Measurements from ENCODE around the gene RXRB.
"Not testable (repeated sequence)": the region's sequence is repeated elsewhere in the genome, so short reads cannot be mapped to it uniquely, and the experiment has no call there.

Gene RXRB

GRCh38 chr6:33200219-33201146, at the start of gene RXRB, which contains the start of gene SLC39A7:
RXRB (minus strand) TSS chr6:33200665; CDS start chr6:33200476, 189 bp downstream.
SLC39A7 (plus strand) TSS chr6:33200867; CDS start chr6:33201246, 379 bp downstream.
- DNase-seq = peak; percentile 99

GRCh38 chr6:33249732-33250630, 49.5 kb upstream of the RXRB start:
- peak; percentile 77 for DNase-seq

GRCh38 chr6:33248932-33249731, 48.7 kb upstream of the RXRB start:
- peak; percentile 99 for DNase-seq

GRCh38 chr6:33248643-33248931, 48.1 kb upstream of the RXRB start:
- DNase-seq = peak; percentile 50

GRCh38 chr6:33247977-33248642, 47.6 kb upstream of the RXRB start:
- DNase-seq = peak; percentile 84

GRCh38 chr6:33243476-33243875, 43.0 kb upstream of the RXRB start:
- DNase-seq = no peak

- no peak for DNase-seq
These were observed 41.5 kb upstream of the RXRB start for GRCh38 chr6:33241968-33242367.

- DNase-seq = no peak
These were observed 37.3 kb upstream of the RXRB start for GRCh38 chr6:33237741-33238140.

GRCh38 chr6:33236852-33237251, 36.4 kb upstream of the RXRB start:
- DNase-seq = no peak

- no peak for DNase-seq
These were observed 35.9 kb upstream of the RXRB start for GRCh38 chr6:33236328-33236727.

GRCh38 chr6:33235221-33235634, 34.8 kb upstream of the RXRB start:
- DNase-seq = no peak

GRCh38 chr6:33226503-33227120, 26.1 kb upstream of the RXRB start:
- DNase-seq = not testable (repeated sequence)

GRCh38 chr6:33217681-33218080, 17.2 kb upstream of the RXRB start:
- no peak for DNase-seq

GRCh38 chr6:33217246-33217645, 16.8 kb upstream of the RXRB start:
- no peak for DNase-seq

- no peak for DNase-seq
These were observed 15.7 kb upstream of the RXRB start for GRCh38 chr6:33216117-33216649.

- DNase-seq = no peak
These were observed 15.0 kb upstream of the RXRB start for GRCh38 chr6:33215271-33216116.

GRCh38 chr6:33213989-33214335, 13.5 kb upstream of the RXRB start:
- no peak for DNase-seq

- no peak for DNase-seq
These were observed 12.9 kb upstream of the RXRB start for GRCh38 chr6:33213166-33213988.

GRCh38 chr6:33212857-33213165, 12.3 kb upstream of the RXRB start:
- DNase-seq = no peak

Measured in fibroblast of skin of right quadriceps (primary cell).